ENCODE results near the gene BEND3.
"Not testable (repeated sequence)": the region's sequence is repeated elsewhere in the genome, so short reads cannot be mapped to it uniquely, and the experiment has no call there.

BEND3 gene

GRCh38 chr6:107026965-107027364, 88.3 kb downstream of the BEND3 start:
- DNase-seq = no peak

GRCh38 chr6:107021446-107022185, 93.7 kb downstream of the BEND3 start:
- DNase-seq = no peak

GRCh38 chr6:107020239-107020638, 95.1 kb downstream of the BEND3 start:
- DNase-seq = no peak

- not testable (repeated sequence) for DNase-seq
These were observed 95.7 kb downstream of the BEND3 start for GRCh38 chr6:107019628-107020027.

- DNase-seq = no peak
These were observed 96.3 kb downstream of the BEND3 start for GRCh38 chr6:107019047-107019446.
